ENCODE measurements around the gene AXL. TPM values are rescaled to one million over a fixed set of nuclear protein-coding genes. Genes with fewer than 3 reads are reported as not detected.

The AXL gene
- total RNA-seq, 2 donors from 2014 or later, result 27.3 to 81.4 TPM

DNA sequence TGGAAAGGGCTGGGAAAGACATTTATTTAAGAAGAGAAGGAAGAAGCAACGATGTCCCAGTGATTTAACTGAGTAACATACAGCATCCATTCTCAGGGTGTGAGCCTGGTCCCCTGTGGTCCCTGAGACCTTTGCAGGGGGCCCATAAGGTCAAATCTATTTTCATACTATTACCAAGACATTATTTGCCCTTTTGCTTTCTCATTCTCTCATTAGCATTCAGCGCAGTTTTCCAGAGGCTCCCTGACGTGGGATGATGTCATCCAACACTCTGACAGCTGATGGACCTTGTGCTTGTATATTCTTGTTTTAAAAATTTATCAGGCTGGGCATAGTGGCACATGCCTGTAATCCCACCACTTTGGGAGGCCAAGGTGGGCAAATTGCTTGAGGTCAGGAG, 26.8 kb downstream of the AXL start:
- Histone ChIP-seq H3K4me1 (no peaks in the 10 kb centered on the region), H3K27ac (no peak overlapping the region), H3K9me3 (no peaks in the 10 kb centered on the region), H3K27me3 (no peaks in the 10 kb centered on the region), H3K36me3 (peaks cover 72% of the 10 kb centered on the region), H3K4me3 (no peak overlapping the region)
- DNase-seq (ENCODE audit: low spot score), result no peak
- TF ChIP-seq, protein P1, sequence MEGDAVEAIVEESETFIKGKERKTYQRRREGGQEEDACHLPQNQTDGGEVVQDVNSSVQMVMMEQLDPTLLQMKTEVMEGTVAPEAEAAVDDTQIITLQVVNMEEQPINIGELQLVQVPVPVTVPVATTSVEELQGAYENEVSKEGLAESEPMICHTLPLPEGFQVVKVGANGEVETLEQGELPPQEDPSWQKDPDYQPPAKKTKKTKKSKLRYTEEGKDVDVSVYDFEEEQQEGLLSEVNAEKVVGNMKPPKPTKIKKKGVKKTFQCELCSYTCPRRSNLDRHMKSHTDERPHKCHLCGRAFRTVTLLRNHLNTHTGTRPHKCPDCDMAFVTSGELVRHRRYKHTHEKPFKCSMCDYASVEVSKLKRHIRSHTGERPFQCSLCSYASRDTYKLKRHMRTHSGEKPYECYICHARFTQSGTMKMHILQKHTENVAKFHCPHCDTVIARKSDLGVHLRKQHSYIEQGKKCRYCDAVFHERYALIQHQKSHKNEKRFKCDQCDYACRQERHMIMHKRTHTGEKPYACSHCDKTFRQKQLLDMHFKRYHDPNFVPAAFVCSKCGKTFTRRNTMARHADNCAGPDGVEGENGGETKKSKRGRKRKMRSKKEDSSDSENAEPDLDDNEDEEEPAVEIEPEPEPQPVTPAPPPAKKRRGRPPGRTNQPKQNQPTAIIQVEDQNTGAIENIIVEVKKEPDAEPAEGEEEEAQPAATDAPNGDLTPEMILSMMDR (IDR thresholded peaks at IDR 0.05), result no peak

DNA sequence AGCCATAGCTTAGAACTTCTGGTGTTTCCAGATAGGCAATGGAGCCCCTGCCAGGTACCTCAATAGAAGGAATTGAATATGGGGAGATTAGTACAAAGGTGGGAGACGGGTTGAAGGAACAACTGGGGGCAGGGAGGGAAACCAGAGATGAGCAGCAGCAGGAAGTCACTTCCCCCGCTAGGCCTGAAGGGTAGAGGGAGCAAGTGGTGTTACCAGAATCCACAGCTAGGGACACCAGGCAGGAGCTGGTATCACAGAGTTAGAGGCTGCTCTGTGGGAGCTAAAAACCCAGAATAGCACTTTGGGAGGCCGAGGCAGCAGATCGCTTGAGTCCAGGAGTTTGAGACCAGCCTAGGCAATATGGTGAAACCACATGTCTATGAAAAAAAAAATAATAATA, 29.9 kb downstream of the AXL start:
- peaks cover 80% of the 10 kb centered on the region for H3K36me3 ChIP-seq
- TF ChIP-seq, protein P1 (IDR thresholded peaks at IDR 0.05), result no peak

DNA sequence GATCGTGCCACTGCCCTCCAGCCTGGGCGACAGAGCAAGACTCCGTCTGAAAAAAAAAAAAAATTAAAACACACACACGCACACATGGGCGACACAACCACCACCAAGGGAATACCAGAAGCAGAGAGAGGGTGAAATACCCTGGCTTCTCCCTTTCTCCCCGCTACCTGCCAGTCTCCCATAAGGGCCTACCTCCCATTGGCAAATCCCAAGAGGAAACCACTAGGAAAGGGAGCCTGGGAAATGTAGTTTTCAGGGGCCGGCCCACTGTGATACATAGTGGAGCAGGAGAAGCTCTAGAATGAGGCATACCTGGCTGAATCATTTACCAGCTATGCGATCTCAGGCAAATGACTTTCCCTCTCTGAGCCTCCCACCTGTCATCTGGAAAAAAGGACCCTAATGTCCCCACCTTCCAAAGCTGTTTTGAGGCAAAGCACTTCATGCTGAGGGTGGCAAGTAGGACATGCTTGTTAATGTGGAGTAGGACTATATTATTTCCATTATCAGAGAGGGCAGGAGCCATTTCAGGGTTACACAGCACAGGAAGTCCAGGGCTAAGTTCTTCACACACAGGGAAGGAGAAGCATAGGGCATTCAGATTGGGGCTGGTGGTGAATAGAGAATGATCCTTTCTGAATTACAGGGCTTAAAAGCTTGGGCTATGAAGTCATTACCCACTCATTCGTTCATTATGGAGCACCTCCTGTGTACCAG, 30.8 kb downstream of the AXL start:
- H3K4me1 ChIP-seq, result no peaks in the 10 kb centered on the region
- no peaks in the 10 kb centered on the region for H3K9me3 ChIP-seq
- no peak for DNase-seq (ENCODE audit: low spot score)
- H3K27me3 ChIP-seq, result no peaks in the 10 kb centered on the region
- H3K4me3 ChIP-seq, result no peak overlapping the region
- no peak overlapping the region for H3K27ac ChIP-seq
- H3K36me3 ChIP-seq, result peaks cover 74% of the 10 kb centered on the region
- TF ChIP-seq, protein P1 (IDR thresholded peaks at IDR 0.05), result no peak

More for the DNA sequence above, 29.9 kb downstream of the AXL start:
- H3K4me3 ChIP-seq, result no peak overlapping the region
- H3K27ac ChIP-seq, result no peak overlapping the region
- H3K9me3 ChIP-seq, result no peaks in the 10 kb centered on the region
- no peak for DNase-seq (ENCODE audit: low spot score)
- no peaks in the 10 kb centered on the region for H3K27me3 ChIP-seq
- no peaks in the 10 kb centered on the region for H3K4me1 ChIP-seq

DNA sequence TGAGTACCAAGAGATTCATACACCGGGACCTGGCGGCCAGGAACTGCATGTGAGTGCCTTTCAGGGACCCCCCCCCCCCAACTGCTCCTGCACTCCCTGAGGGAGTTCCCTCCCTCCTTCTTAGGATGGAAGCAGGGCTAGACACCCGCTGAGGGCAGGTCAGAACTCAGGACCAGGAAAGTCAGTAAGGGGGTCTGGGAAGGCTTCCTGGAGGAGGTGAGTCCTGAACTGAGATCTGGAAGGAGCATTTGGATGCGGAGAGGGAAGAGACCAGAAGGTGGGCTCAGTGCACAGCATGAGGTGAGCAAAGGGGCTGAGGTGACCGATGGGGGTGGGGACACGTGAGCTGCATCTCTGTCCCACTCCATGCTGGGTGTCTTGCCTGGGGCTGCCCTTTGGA, 34.6 kb downstream of the AXL start:
- Histone ChIP-seq H3K36me3 (peaks cover 91% of the 10 kb centered on the region), H3K4me3 (no peak overlapping the region), H3K27ac (no peak overlapping the region), H3K9me3 (no peaks in the 10 kb centered on the region), H3K27me3 (no peaks in the 10 kb centered on the region), H3K4me1 (no peaks in the 10 kb centered on the region)
- no peak for DNase-seq (ENCODE audit: low spot score)
- TF ChIP-seq, protein P1 (IDR thresholded peaks at IDR 0.05), result no peak

DNA sequence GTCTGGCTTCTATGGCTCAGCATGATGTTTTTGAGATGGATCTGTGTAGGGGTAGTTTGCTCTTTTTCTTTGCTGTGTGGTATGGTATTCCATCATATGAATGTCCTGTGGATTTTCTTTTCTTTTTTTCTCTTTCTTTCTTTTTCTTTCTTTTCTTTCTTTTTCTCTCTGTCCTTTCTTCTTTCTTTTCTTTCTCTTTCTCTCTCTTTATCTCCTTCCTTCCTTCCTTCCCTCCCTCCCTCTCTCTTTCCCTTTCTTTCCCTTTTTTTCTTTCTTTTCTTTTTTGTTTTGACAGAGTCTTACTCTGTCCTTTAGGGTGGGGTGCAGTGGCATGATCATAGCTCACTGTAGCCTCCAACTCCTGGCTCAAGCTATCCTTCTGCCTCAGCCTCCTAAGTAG, 36.1 kb downstream of the AXL start:
- DNase-seq (ENCODE audit: low spot score), result no peak
- H3K4me1 ChIP-seq, result no peaks in the 10 kb centered on the region
- H3K27me3 ChIP-seq, result no peaks in the 10 kb centered on the region
- no peak overlapping the region for H3K4me3 ChIP-seq
- no peaks in the 10 kb centered on the region for H3K9me3 ChIP-seq
- TF ChIP-seq, protein P1 (IDR thresholded peaks at IDR 0.05), result no peak
- peaks cover 89% of the 10 kb centered on the region for H3K36me3 ChIP-seq
- no peak overlapping the region for H3K27ac ChIP-seq
